Uterus (tissue), 4 donors: Measurements from ENCODE around the gene SLC29A4. TPM values are rescaled to one million over a fixed set of nuclear protein-coding genes. Genes with fewer than 3 reads are reported as not detected.
"Not testable (repeated sequence)": the region's sequence is repeated elsewhere in the genome, so short reads cannot be mapped to it uniquely, and the experiment has no call there.

ENCODE experiments used
- DNase-seq, 2 donors: peaks; one replicate each; pipeline ENCODE4 v3.0.0-alpha.2; 2019 to 2020
- H3K27ac ChIP-seq, 2 donors: fragments of 200-600 bp; sonication (generic); 1 replicate in 1 of 2; 2 replicates in 1 of 2; pipeline ENCODE4 v1.5.1; 2016 to 2018
- H3K27me3 ChIP-seq, 2 donors: fragments of 200-600 bp; sonication (generic); one replicate each; pipeline ENCODE4 v1.5.1; 2018 to 2019; ENCODE audit warnings: control low read depth in 1 of 2
- H3K36me3 ChIP-seq, 2 donors: fragments of 200-600 bp; sonication (generic); one replicate each; pipeline ENCODE4 v1.5.1; 2019; ENCODE audit warnings: control low read depth in 1 of 2
- H3K4me1 ChIP-seq, 2 donors: fragments of 200-600 bp; sonication (generic); one replicate each; pipeline ENCODE4 v1.5.1; 2018 to 2019; ENCODE audit warnings: control low read depth in 1 of 2
- H3K4me3 ChIP-seq, 2 donors: fragments of 200-600 bp; sonication (generic); 1 replicate in 1 of 2; 2 replicates in 1 of 2; pipeline ENCODE4 v1.5.1; 2018 to 2019; ENCODE audit warnings: mild to moderate bottlenecking in 1 of 2
- H3K9me3 ChIP-seq, 2 donors: fragments of 200-600 bp; sonication (generic); one replicate each; pipeline ENCODE4 v1.5.1; 2019; ENCODE audit warnings: control low read depth in 1 of 2
- POLR2A ChIP-seq, 2 donors: fragments of 450-650 bp; IDR thresholded peaks; one replicate each; pipeline ENCODE4 v1.6.1; 2016; ENCODE audit warnings: antibody characterized with exemption in 2 of 2, mild to moderate bottlenecking in 1 of 2, moderate library complexity in 1 of 2
- intact Hi-C: fragments of 100-400 bp; cut with DNase I; formaldehyde crosslinking; loops from one replicate; pipeline ENCODE4 v1.15.1; 2023; ENCODE audit warnings: low total_unique reads
- total RNA-seq, 4 donors: library from RNA; depleted of rRNA in 3 of 4; stranded (reverse); fragments of >200 nt in 3 of 4; gene quantifications; one replicate each; pipeline versions ENCODE4 v1.1.0 to v1.2.4, GENCODE V29; 2014 to 2023
- TF ChIP-seq, protein P1 (sequence below), 4 experiments: fragments of 200-600 bp in 2 of 4; fragments of 450-650 bp in 2 of 4; sonication (generic) in 2 of 4; IDR thresholded peaks; one replicate each; pipeline ENCODE4 v1.5.1; 2016 to 2019; ENCODE audit warnings: antibody characterized with exemption in 4 of 4, mild to moderate bottlenecking in 2 of 4, moderate library complexity in 1 of 4
- donor health status: DM: yes; HTN: yes; CAD: no.

Gene SLC29A4
- total RNA-seq, 4 donors from 2014 or later = 1.8 to 5.0 TPM; not detected in 2

DNA sequence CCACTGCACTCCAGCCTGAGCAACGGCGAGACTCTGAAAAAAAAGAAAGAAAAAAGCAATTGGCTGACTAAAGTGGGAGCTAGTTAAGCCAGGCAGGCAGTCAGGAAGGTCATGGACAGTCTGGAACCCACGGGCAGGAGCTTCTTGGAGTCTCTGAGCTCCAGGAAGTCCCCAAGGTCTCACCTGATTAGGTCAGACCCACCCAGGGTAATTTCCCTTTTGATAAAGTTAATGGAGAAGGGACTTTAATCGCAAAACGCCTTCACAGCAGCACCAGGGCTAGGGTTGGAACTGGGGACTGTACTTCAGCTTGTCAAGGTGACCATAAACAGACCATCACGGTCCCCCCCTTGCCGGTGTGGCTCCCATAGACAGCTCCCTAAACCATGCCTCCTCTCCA lies 6.6 kb downstream of the SLC29A4 start:
- Histone ChIP-seq H3K36me3 (no peaks in the 10 kb centered on the region), H3K9me3 (no peaks in the 10 kb centered on the region), H3K27ac (no peak overlapping the region), H3K4me1 (no peaks in the 10 kb centered on the region), H3K4me3 (no peak overlapping the region), H3K27me3 (no peaks in the 10 kb centered on the region)
- no peak for DNase-seq
- intact Hi-C loops = no loop called here
- no peak for TF ChIP-seq POLR2A (IDR thresholded peaks at IDR 0.05)
- TF ChIP-seq, protein P1, sequence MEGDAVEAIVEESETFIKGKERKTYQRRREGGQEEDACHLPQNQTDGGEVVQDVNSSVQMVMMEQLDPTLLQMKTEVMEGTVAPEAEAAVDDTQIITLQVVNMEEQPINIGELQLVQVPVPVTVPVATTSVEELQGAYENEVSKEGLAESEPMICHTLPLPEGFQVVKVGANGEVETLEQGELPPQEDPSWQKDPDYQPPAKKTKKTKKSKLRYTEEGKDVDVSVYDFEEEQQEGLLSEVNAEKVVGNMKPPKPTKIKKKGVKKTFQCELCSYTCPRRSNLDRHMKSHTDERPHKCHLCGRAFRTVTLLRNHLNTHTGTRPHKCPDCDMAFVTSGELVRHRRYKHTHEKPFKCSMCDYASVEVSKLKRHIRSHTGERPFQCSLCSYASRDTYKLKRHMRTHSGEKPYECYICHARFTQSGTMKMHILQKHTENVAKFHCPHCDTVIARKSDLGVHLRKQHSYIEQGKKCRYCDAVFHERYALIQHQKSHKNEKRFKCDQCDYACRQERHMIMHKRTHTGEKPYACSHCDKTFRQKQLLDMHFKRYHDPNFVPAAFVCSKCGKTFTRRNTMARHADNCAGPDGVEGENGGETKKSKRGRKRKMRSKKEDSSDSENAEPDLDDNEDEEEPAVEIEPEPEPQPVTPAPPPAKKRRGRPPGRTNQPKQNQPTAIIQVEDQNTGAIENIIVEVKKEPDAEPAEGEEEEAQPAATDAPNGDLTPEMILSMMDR (IDR thresholded peaks at IDR 0.05) = no peak

DNA sequence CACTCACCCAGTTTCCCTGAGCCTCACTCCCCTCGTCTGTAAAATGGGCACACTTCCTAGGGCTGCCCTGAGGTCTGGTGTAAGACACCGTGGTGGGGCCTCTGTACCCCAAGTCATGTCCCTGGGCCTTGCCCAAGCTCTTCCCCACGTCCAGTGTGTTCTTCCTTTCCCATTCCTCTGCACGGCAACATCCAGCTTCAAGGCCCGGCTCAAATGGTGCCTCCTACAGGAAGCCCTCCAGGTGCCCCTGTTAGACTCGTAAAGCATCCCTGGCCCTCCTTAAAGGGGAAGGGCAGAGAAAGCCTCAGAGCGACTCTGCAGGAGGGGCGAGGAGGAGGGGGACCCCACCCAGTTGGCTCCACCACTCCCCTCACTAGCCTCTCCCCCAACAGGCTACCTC lies 8.6 kb downstream of the SLC29A4 start:
- H3K36me3 ChIP-seq = no peaks in the 10 kb centered on the region
- no peaks in the 10 kb centered on the region for H3K27me3 ChIP-seq
- DNase-seq = no peak
- TF ChIP-seq, protein P1 (IDR thresholded peaks at IDR 0.05) = no peak
- no peak for TF ChIP-seq POLR2A (IDR thresholded peaks at IDR 0.05)
- no peaks in the 10 kb centered on the region for H3K9me3 ChIP-seq
- intact Hi-C loops = no loop called here
- no peaks in the 10 kb centered on the region for H3K4me1 ChIP-seq
- no peak overlapping the region for H3K27ac ChIP-seq
- H3K4me3 ChIP-seq = no peak overlapping the region

DNA sequence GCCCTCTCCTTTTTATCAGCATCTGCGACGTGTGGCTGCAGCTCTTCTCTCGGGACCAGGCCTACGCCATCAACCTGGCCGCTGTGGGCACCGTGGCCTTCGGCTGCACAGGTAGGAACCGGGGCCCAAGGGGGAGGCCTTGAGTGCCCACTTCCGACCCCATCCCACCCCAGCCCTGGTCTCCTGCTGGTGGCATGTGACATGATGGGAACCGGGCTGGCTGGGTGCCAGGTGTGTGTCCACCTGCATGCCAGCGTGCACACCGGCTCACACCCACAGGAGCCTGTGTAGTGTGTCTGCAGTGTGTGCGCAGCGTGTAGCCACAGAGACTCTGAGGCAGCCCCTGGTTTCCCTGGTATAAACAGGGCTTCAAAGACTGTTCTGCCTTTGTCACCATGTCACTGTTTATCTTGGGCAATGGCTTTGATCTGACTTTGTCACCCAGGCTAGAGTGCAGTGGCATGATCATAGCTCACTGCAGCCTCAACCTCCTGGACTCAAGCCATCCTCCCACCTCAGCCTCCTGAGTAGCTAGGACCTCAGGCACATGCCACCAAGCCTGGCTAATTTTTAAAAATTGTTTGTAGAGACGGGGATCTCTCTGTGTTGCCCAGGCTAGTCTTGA lies 9.1 kb downstream of the SLC29A4 start:
- H3K36me3 ChIP-seq = not testable (repeated sequence)

DNA sequence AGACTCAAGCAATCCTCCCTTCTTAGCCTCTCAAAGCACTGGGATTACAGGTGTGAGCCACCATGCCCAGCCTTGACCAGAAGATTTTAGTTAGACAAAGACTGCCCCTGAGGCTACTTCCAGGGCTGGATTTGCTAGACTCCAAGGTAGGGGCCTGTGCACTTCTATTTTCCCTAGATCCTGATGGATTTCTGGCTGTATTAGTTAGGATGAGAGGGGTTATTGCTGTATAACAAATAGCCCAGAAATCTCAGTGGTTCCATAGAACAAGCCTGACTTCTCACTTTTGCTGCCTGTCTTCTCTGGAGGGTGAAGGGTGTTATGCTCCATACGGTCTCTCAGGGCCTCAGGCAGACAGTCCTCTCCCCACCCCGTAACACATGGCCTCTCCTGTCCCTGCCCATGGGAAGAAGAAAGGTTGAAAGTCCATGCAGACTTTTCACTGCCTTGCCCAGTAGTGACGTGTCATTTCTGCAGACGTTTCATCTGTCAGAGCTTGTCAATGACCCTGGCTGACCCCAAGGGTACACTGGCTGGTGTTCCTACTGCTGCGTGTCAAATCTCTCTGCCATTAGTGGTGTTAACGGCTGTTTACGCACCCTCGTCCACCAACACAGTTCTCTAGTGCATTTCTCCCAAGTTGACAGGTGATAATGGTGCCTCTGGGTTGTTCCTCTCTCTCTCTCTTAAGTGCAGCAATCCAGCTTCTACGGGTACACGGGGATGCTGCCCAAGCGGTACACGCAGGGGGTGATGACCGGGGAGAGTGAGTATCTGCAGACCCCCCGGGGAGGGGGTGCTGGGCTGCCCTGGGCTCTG lies 11.6 kb downstream of the SLC29A4 start:
- intact Hi-C loops = no loop called here
- no peaks in the 10 kb centered on the region for H3K27me3 ChIP-seq
- DNase-seq = no peak
- no peaks in the 10 kb centered on the region for H3K9me3 ChIP-seq
- no peak overlapping the region for H3K27ac ChIP-seq
- H3K4me3 ChIP-seq = no peak overlapping the region
- H3K4me1 ChIP-seq = no peaks in the 10 kb centered on the region
- no peaks in the 10 kb centered on the region for H3K36me3 ChIP-seq
- no peak for TF ChIP-seq POLR2A (IDR thresholded peaks at IDR 0.05)

More for the DNA sequence above, 9.1 kb downstream of the SLC29A4 start:
- H3K4me3 ChIP-seq, intact Hi-C loops, H3K27ac ChIP-seq, DNase-seq, H3K4me1 ChIP-seq, H3K27me3 ChIP-seq, H3K9me3 ChIP-seq: not testable (repeated sequence)

DNA sequence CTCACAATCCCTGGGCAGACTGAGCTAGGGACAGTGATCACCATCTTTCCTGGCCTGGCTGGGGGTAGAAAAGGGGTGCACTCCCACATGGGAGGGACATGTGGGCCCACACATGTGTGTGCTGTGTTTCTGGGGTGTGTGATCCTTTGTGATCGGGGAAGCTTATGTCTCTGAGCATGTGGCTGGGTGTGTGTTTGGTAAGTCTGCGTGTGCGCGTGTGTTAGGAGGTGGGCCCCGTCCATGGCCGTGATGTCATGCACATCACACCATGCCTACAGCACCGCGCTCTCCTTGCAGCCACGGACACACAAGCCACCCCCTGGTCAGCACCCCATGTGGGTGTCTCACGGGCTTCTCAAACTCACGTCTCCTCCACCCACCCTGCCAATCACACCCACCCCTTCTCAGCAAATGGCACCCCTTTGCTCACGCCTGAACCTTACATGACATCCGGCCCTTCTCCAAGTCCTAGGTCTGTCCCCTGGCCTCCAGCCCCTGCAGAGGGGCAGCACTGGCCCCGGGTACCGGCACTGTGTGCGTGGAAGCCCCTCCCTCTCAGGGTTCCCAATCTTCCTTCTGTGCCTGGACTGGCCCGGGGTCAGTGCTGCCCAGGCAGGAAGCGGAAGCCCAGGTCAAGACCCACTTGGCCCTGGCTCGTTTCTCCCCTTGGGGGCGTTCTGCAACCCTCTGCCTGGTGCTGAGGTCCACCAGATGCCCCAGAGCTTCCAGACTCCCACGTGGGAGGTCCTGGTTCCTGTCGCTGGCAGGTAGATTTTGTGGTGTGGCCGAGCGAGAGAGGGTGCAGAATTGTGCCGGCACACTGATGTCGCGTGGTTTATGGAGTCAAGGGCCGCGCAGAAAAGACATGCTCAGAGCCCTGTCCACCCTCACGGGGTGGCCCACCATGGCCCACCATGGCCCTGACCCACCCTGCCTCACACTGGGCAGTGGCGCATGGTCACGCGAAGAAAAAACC lies 12.6 kb downstream of the SLC29A4 start:
- DNase-seq = no peak
- intact Hi-C loops = no loop called here
- Histone ChIP-seq H3K4me1 (no peaks in the 10 kb centered on the region), H3K27me3 (no peaks in the 10 kb centered on the region), H3K9me3 (no peaks in the 10 kb centered on the region), H3K4me3 (no peak overlapping the region), H3K27ac (no peak overlapping the region), H3K36me3 (no peaks in the 10 kb centered on the region)
- TF ChIP-seq, protein P1 (IDR thresholded peaks at IDR 0.05) = no peak
- TF ChIP-seq POLR2A (IDR thresholded peaks at IDR 0.05) = no peak
